B cell (primary cell): Measurements from ENCODE around the gene RBM33. TPM values are rescaled to one million over a fixed set of nuclear protein-coding genes. Genes with fewer than 3 reads are reported as not detected.

Experiments
- ATAC-seq: fragments of 200-7000 bp; cut with Tn5 transposase; one replicate; pipeline ENCODE4 v1.10.0; 2021; ENCODE audit warnings: low read depth, mild to moderate bottlenecking, moderate number of reproducible peaks, moderate library complexity
- CTCF ChIA-PET: fragments of 350-600 bp; sonication (Branson Sonifier 250); formaldehyde crosslinking; loops from one replicate; lab custom pipeline; 2021; ENCODE audit warnings: antibody characterized with exemption, inconsistent platforms; lab: Charles Lee
- POLR2A ChIA-PET: fragments of 350-600 bp; sonication (Branson Sonifier 250); formaldehyde crosslinking; loops from one replicate; lab custom pipeline; 2021; ENCODE audit warnings: antibody characterized with exemption; lab: Charles Lee
- DNase-seq: peaks from one replicate; pipeline ENCODE4 v3.0.0; 2013
- H2AFZ ChIP-seq: 2 replicates; pipeline ENCODE4 v1.6.1; 2012; ENCODE audit warnings: mild to moderate bottlenecking, low read depth, low read length; ENCODE audit not compliant: insufficient read depth, poor library complexity, severe bottlenecking
- H3K27ac ChIP-seq, 2 donors: 1 replicate in 1 of 2; 2 replicates in 1 of 2; pipeline ENCODE4 v1.5.1; 2012 to 2013; ENCODE audit warnings: low read length in 2 of 2, mild to moderate bottlenecking in 2 of 2, moderate library complexity in 1 of 2
- H3K27me3 ChIP-seq, 4 experiments: fragments of 200-600 bp in 1 of 4; sonication (generic) in 1 of 4; replicated peaks in 1 of 4; 1 replicate in 2 of 4; 2 replicates in 2 of 4; pipeline versions ENCODE4 v1.6.1 to v1.7.0; 2013 to 2016; ENCODE audit warnings: low read length in 3 of 4, mild to moderate bottlenecking in 2 of 4, mixed read lengths in 1 of 4, moderate library complexity in 1 of 4; ENCODE audit not compliant: insufficient read depth in 4 of 4, control insufficient read depth in 3 of 4; ENCODE audit errors: control extremely low read depth in 1 of 4
- H3K36me3 ChIP-seq, 2 experiments: replicated peaks in 1 of 2; 1 replicate in 1 of 2; 2 replicates in 1 of 2; pipeline versions ENCODE4 v1.6.1 to v1.7.1; 2013; ENCODE audit warnings: low read length in 1 of 2; ENCODE audit not compliant: insufficient read depth in 2 of 2, control insufficient read depth in 1 of 2; ENCODE audit errors: control extremely low read depth in 1 of 2, extremely low read depth in 1 of 2
- H3K4me1 ChIP-seq, 2 donors: fragments of 200-600 bp in 1 of 2; sonication (generic) in 1 of 2; 1 replicate in 1 of 2; 2 replicates in 1 of 2; pipeline versions ENCODE4 v1.5.1 to v1.6.1; 2013 to 2017; ENCODE audit warnings: low read length in 2 of 2; ENCODE audit not compliant: control insufficient read depth in 2 of 2, insufficient read depth in 2 of 2
- H3K4me2 ChIP-seq: replicated peaks from 2 replicates; pipeline ENCODE3; 2012; ENCODE audit warnings: mild to moderate bottlenecking, low read depth, low read length; ENCODE audit not compliant: poor library complexity, severe bottlenecking
- H3K4me3 ChIP-seq, 5 experiments: fragments of 200-600 bp in 1 of 5; sonication (generic) in 1 of 5; 1 replicate in 3 of 5; 2 replicates in 2 of 5; pipeline versions ENCODE4 v1.5.1 to v1.7.0; 2011 to 2016; ENCODE audit warnings: low read length in 4 of 5, mild to moderate bottlenecking in 4 of 5, low read depth in 2 of 5, control low read depth in 1 of 5, moderate library complexity in 1 of 5; ENCODE audit not compliant: insufficient read depth in 1 of 5; ENCODE audit errors: control extremely low read depth in 1 of 5, extremely low read depth in 1 of 5
- H3K79me2 ChIP-seq: fragments of 200-600 bp; sonication (generic); one replicate; pipeline ENCODE4 v1.6.0; 2016; ENCODE audit warnings: low read length; ENCODE audit not compliant: control insufficient read depth, insufficient read depth
- H3K9ac ChIP-seq: fragments of 200-600 bp; sonication (generic); 2 replicates; pipeline ENCODE4 v1.6.1; 2017; ENCODE audit warnings: mild to moderate bottlenecking, low read length, moderate library complexity
- H3K9me3 ChIP-seq, 3 donors: one replicate each; pipeline versions ENCODE4 v1.6.1 to v1.7.1; 2013; ENCODE audit warnings: low read length in 2 of 3; ENCODE audit not compliant: control insufficient read depth in 2 of 3, insufficient read depth in 1 of 3; ENCODE audit errors: control extremely low read depth in 1 of 3
- H4K20me1 ChIP-seq: 2 replicates; pipeline ENCODE4 v1.6.0; 2012; ENCODE audit warnings: mild to moderate bottlenecking, low read length; ENCODE audit not compliant: insufficient read depth, control insufficient read depth, poor library complexity, severe bottlenecking
- H3K27ac Mint-ChIP-seq: one replicate; pipeline ENCODE4 v1.8.0; 2021; ENCODE audit warnings: mixed read lengths
- H3K27me3 Mint-ChIP-seq: one replicate; pipeline ENCODE4 v1.8.0; 2021; ENCODE audit warnings: mixed read lengths
- H3K4me1 Mint-ChIP-seq: one replicate; pipeline ENCODE4 v1.8.0; 2021; ENCODE audit warnings: mixed read lengths
- H3K4me3 Mint-ChIP-seq: one replicate; pipeline ENCODE4 v1.8.0; 2021; ENCODE audit warnings: mixed read lengths
- H3K9me3 Mint-ChIP-seq: one replicate; pipeline ENCODE4 v1.8.0; 2022; ENCODE audit warnings: mixed read lengths; ENCODE audit not compliant: insufficient read depth
- CTCF ChIP-seq: fragments of 200-600 bp; IDR thresholded peaks from one replicate; pipeline ENCODE4 v1.8.0; 2022; ENCODE audit warnings: antibody characterized with exemption, mild to moderate bottlenecking
- EZH2 ChIP-seq: IDR thresholded peaks from 2 replicates; pipeline ENCODE4 v1.6.1; 2012; ENCODE audit warnings: borderline replicate concordance, low read depth, mild to moderate bottlenecking, moderate library complexity, low read length; ENCODE audit not compliant: insufficient read depth, poor library complexity, severe bottlenecking
- WGBS: methylation state at CpG from one replicate; pipeline ENCODE4 v1.1.5; 2013; ENCODE audit warnings: missing lambda C conversion rate; ENCODE audit not compliant: insufficient coverage; 5-methylcytosine and 5-hydroxymethylcytosine counted together
- intact Hi-C: fragments of 100-400 bp; cut with micrococcal nuclease; formaldehyde crosslinking; loops from one replicate; pipeline ENCODE4 v1.10.0; 2022
- polyA plus RNA-seq: library from polyadenylated mRNA; depleted of rRNA; stranded (reverse); fragments of >200 nt; gene quantifications from 2 replicates; pipeline ENCODE4 v1.2.3, GENCODE V29; 2012
- total RNA-seq, 2 donors: library from RNA; stranded (reverse); fragments of 120-200 nt in 1 of 2; gene quantifications; 1 replicate in 1 of 2; 2 replicates in 1 of 2; pipeline versions ENCODE4 v1.2.3 to v1.2.4, GENCODE V29; 2013 to 2022

Gene RBM33
- total and polyA plus RNA-seq, 2 donors (not counting 1 experiment from before 2014, with no cell fraction given), result 33.5 to 189 TPM

DNA sequence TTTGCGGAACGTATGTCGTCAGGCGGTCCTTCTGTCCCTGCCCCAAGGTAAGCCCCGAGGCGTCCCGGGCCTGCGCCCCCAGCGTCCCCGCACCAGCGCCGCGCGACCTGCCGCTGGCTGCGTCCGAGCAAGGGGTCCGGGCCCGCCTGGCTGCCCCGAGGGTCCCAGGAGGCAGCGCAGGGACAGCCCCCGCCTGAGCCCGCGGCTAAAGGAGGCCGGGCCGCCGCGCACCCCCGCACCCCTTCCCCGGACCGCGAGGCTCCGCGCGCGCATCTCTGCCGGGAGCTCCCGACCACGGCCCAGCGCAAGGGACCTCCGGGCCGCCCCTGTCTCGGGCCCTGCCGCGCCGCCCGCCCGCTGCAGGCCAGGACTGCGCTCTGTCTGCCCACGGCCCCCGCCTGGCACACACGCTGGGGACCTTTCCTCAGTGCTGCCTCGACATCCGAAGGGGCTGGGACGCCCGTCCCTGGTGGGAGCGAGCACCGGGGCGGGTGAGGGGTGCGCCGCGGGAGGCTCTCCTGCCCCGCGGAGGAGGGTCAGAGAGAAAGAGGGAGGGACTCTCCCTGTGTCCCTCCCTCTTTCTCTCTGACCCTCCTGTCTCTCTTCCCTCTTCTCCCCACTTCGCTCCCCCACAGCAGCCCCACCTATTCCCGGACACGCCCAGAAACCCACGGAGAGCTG is 142.8 kb downstream of the RBM33 start:
- ChIA-PET POLR2A (no interaction called here), CTCF (no interaction called here)
- H3K79me2 ChIP-seq, result no peaks in the 10 kb centered on the region
- TF ChIP-seq CTCF (no peak), EZH2 (no peak)
- no peaks in the 10 kb centered on the region for H3K9me3 ChIP-seq
- no peak overlapping the region for H3K4me3 ChIP-seq
- peaks cover 10% of the 10 kb centered on the region for H3K4me1 Mint-ChIP-seq
- H2AFZ ChIP-seq, result no peak overlapping the region
- H3K9me3 Mint-ChIP-seq, result no peaks in the 10 kb centered on the region
- H3K27ac Mint-ChIP-seq, result no peak overlapping the region
- H3K9ac ChIP-seq, result no peak overlapping the region
- peaks cover 6 to 11% of the 10 kb centered on the region in 2 donors for H3K4me1 ChIP-seq
- intact Hi-C loops, result no loop called here
- peak overlapping the region; percentile 63 for H3K4me2 ChIP-seq
- ATAC-seq (no peak), DNase-seq (no peak)
- 5% methylated on average over 57 of the region's 68 CpGs for WGBS
- H3K27me3 Mint-ChIP-seq, result peaks cover 13% of the 10 kb centered on the region
- no peak overlapping the region for H3K27ac ChIP-seq
- peaks cover 0 to 11% of the 10 kb centered on the region in 2 experiments for H3K36me3 ChIP-seq
- no peaks in the 10 kb centered on the region for H4K20me1 ChIP-seq
- H3K4me3 Mint-ChIP-seq, result peak overlapping the region; percentile 42
- peaks cover 0 to 7% (median 2%) of the 10 kb centered on the region in 4 experiments for H3K27me3 ChIP-seq

DNA sequence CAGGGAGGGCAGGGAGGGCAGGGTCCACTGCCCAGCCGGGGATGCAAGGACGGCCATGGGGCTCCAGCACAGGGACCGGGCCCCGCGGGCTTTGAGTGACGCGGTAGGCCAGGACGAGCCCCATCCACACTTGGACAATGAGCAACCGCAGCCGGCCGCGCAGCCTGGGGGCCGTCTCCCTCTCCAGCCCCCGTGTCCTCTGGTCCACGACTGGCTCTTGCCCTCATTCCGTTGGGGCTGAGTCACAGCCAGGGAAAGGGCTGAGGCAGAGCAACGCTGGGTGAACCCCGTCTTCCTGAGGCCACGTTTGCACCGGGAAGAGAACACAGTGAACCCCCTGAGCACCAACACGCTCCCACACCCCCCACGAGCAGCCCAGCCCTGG is 144.1 kb downstream of the RBM33 start:
- intact Hi-C loops, result no loop called here
- no peak overlapping the region for H3K4me3 Mint-ChIP-seq
- H3K9ac ChIP-seq, result no peak overlapping the region
- no peak overlapping the region for H3K27ac ChIP-seq
- ATAC-seq (no peak), DNase-seq (no peak)
- H3K27me3 Mint-ChIP-seq, result peaks cover 13% of the 10 kb centered on the region
- ChIA-PET POLR2A (no interaction called here), CTCF (no interaction called here)
- no peaks in the 10 kb centered on the region for H3K9me3 ChIP-seq
- no peaks in the 10 kb centered on the region for H3K79me2 ChIP-seq
- peaks cover 0 to 7% (median 2%) of the 10 kb centered on the region in 4 experiments for H3K27me3 ChIP-seq
- H2AFZ ChIP-seq, result no peak overlapping the region
- no peak overlapping the region for H3K4me2 ChIP-seq
- no peak overlapping the region for H3K4me3 ChIP-seq
- no peaks in the 10 kb centered on the region for H3K9me3 Mint-ChIP-seq
- H3K4me1 ChIP-seq, result peaks cover 6 to 11% of the 10 kb centered on the region in 2 donors
- H3K27ac Mint-ChIP-seq, result no peak overlapping the region
- peaks cover 0 to 7% of the 10 kb centered on the region in 2 experiments for H3K36me3 ChIP-seq
- 93% methylated on average over 21 of the region's 22 CpGs for WGBS
- H3K4me1 Mint-ChIP-seq, result peaks cover 10% of the 10 kb centered on the region
- no peaks in the 10 kb centered on the region for H4K20me1 ChIP-seq
- TF ChIP-seq CTCF, result no peak
- no peak for TF ChIP-seq EZH2
